Measurements from ENCODE around the gene BAZ2B. TPM values are rescaled to one million over a fixed set of nuclear protein-coding genes. Genes with fewer than 3 reads are reported as not detected.

Gene BAZ2B
- total and polyA plus RNA-seq, 9 of the 15 experiments (the other 6 are each of a cell fraction or from before 2014, with no cell fraction given) = 7.5 to 38.6 (median 19.8) TPM

GRCh38 chr2:159272156-159272555 is 344.2 kb downstream of the BAZ2B start:
- intact Hi-C loops (cut with micrococcal nuclease) (no loop called here), in situ Hi-C loops (cut with MboI) (no loop called here)
- ChIA-PET CTCF (ENCODE audit: low intra/inter-chr PET ratio) (no interaction called here), POLR2A (interaction anchor here (1.0 to 2.0 kb wide), 4 partner anchors 9 to 28 kb away, joined by 3 to 5 read pairs (median 3); no protein-coding TSS in a partner anchor)
- H3K9me1 ChIP-seq (ENCODE audit: control insufficient read depth, insufficient read depth, low read length) = no peaks in the 10 kb centered on the region
- H3K79me2 ChIP-seq (ENCODE audit: control insufficient read depth, insufficient read depth, low read length) = no peaks in the 10 kb centered on the region
- 71% methylated on average over 5 of the region's 5 CpGs for WGBS (ENCODE audit: insufficient coverage, low coverage, missing lambda C conversion rate)
- peaks cover 18% of the 10 kb centered on the region; the same call in 1 of the 3 replicates for H3K36me3 ChIP-seq (ENCODE audit: control insufficient read depth, insufficient read depth, low read length)
- H3K9me3 ChIP-seq (replicated peaks; ENCODE audit: control insufficient read depth, insufficient read depth, low read depth, low read length) = no peaks in the 10 kb centered on the region
- H3K27me3 ChIP-seq (ENCODE audit: control insufficient read depth in 2 of 2, insufficient read depth in 2 of 2, low read length in 2 of 2) = no peaks in the 10 kb centered on the region
- BruUV-seq (replicated peaks) = no TSS peak
- no peak overlapping the region for H2AFZ ChIP-seq (ENCODE audit: low read depth, low read length)
- no peak overlapping the region for H3K4me2 ChIP-seq (ENCODE audit: insufficient read depth, low read length)
- H3K4me1 ChIP-seq (replicated peaks in 1 of 2; ENCODE audit: control insufficient read depth in 2 of 2, insufficient read depth in 2 of 2, low read length in 2 of 2) = peaks cover 0 to 6% of the 10 kb centered on the region in 2 experiments; a peak in 2 of 5 replicates
- DNase-seq (ENCODE audit: extremely low read depth in 1 of 4, low spot score in 3 of 4) (no peak), FAIRE-seq (no peak), ATAC-seq (peak; percentile 47)
- H3K9ac ChIP-seq (ENCODE audit: insufficient read depth in 1 of 2, low read depth in 2 of 2, low read length in 2 of 2) = no peak overlapping the region
- TF ChIP-seq L3MBTL2 (IDR thresholded peaks at IDR 0.05) (no peak), MCM7 (IDR thresholded peaks at IDR 0.05) (no peak), RNF219 (CRISPR knock-in tag; IDR thresholded peaks at IDR 0.05) (no peak), CBX3 (IDR thresholded peaks at IDR 0.05; ENCODE audit: borderline replicate concordance in 1 of 2, low read length in 2 of 2) (no peak), U2AF1 (optimal IDR thresholded peaks at IDR 0.05; ENCODE audit: low read depth, low read length) (no peak), ZNF140 (CRISPR knock-in tag; IDR thresholded peaks at IDR 0.05) (no peak), UBTF (IDR thresholded peaks at IDR 0.05; ENCODE audit: borderline replicate concordance in 1 of 2, low read depth in 2 of 2, low read length in 2 of 2) (no peak), SRSF1 (IDR thresholded peaks at IDR 0.05; ENCODE audit: low read depth, low read length) (no peak), PHF20 (IDR thresholded peaks at IDR 0.05; ENCODE audit: partially characterized antibody) (no peak), ZKSCAN3 (CRISPR knock-in tag; IDR thresholded peaks at IDR 0.05) (no peak), E2F6 (IDR thresholded peaks at IDR 0.05; ENCODE audit: borderline replicate concordance in 1 of 2, extremely low read depth in 1 of 2, insufficient read depth in 1 of 2, insufficient read length in 1 of 2, low read depth in 1 of 2, low read length in 1 of 2, poor library complexity in 1 of 2, severe bottlenecking in 1 of 2) (no peak), ZBTB34 (CRISPR knock-in tag; IDR thresholded peaks at IDR 0.05) (no peak), LEF1 (IDR thresholded peaks at IDR 0.05) (no peak), FOXK2 (conservative IDR thresholded peaks at IDR 0.05 in 1 of 2, IDR thresholded peaks at IDR 0.05 in 1 of 2; ENCODE audit: low read depth in 2 of 2) (no peak)
- no peak overlapping the region for H3K4me3 ChIP-seq
- no peaks in the 10 kb centered on the region for H4K20me1 ChIP-seq (replicated peaks; ENCODE audit: control insufficient read depth, insufficient read depth, low read length)
- H3K27ac ChIP-seq (ENCODE audit: extremely low read depth, low read depth, low read length) = 0 out of 3 replicates have a peak overlapping the region, but pooled peaks have one; percentile 5

Data from K562 (cell line).